ENCODE results near the gene HIBADH.
"Not testable (repeated sequence)": the region's sequence is repeated elsewhere in the genome, so short reads cannot be mapped to it uniquely, and the experiment has no call there.

The HIBADH gene

GRCh38 chr7:27533652-27534081 is 129.0 kb downstream of the HIBADH start:
- no peak for DNase-seq

- no peak for DNase-seq
Measured at GRCh38 chr7:27532314-27532713, 130.4 kb downstream of the HIBADH start.

- no peak for DNase-seq
Measured at GRCh38 chr7:27527348-27527714, 135.4 kb downstream of the HIBADH start.

DNA sequence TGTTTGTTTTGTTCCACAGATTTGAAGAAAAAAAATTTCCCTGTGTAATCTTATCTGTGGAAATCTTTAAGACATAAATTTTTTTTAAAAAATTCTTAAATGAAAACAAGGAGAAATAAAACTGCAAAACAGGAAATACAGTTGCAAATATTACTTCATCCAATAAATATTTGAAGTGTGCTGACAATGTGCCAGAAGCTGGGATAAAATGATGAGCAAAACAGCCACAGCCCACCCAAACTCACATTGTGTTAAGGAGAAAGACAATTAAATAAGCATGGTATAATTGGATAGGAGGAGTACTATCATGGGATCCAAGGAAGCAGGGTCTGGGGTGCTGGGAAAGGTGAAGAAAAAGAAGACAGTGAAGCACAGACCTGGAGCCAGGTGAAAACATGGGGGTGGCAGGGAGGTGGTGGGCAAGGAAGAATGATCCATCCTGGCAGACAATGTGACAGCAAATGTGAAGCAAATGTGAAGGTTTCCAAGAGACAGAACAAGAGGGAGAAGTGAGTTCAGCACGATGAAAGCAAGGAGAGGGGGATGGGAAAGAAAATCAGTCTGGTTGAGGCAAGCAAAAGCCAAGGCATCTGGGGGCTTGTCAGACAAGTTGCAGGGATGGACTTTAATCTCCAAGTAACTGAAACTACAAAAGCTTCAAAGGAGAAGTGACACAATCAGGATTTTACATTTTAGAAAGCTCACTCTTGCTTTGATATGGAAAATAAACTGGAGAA is 135.9 kb downstream of the HIBADH start:
- no peak for DNase-seq

DNA sequence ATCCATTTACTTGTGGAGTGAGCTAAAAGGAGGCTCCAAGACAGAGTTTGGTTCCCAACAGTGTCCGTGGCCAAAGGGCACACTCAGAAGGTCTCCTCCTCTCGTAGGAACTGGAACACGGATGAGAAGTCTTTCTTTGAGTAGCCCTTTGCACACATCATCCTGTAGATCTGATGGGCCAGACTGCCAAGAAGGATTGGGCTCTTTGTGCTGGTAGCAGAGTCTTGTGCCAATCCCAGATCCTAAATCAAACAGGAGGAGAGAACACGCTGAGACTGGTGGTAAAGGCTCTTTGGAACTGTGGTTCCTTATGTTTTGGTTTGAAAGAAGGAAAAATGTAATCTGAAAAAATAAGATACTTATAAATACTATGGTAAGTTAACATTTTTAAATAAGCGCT is 136.6 kb downstream of the HIBADH start:
- no peak for DNase-seq

- no peak for DNase-seq
Measured at GRCh38 chr7:27523321-27523720, 139.4 kb downstream of the HIBADH start.

DNA sequence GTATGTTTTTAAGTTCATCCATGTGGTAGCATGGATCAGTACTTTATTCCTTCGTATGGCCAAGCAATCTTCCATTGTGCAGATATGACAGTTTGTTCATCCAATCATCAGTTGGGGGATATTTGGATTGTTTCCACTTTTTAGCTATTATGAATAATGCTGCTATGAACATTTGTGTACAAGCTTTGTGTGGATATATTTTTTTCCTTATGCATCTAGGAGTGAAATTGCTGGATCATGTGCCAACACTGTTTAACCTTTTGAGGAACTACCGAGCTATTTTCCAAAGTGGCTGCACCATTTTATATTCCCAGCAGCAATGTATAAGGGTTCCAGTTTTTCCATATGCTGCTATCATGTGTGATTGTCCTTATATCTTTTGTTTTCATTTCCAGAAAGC is 140.1 kb downstream of the HIBADH start:
- DNase-seq: no peak

- DNase-seq: no peak
Measured at GRCh38 chr7:27520815-27521790, 141.6 kb downstream of the HIBADH start.

DNA sequence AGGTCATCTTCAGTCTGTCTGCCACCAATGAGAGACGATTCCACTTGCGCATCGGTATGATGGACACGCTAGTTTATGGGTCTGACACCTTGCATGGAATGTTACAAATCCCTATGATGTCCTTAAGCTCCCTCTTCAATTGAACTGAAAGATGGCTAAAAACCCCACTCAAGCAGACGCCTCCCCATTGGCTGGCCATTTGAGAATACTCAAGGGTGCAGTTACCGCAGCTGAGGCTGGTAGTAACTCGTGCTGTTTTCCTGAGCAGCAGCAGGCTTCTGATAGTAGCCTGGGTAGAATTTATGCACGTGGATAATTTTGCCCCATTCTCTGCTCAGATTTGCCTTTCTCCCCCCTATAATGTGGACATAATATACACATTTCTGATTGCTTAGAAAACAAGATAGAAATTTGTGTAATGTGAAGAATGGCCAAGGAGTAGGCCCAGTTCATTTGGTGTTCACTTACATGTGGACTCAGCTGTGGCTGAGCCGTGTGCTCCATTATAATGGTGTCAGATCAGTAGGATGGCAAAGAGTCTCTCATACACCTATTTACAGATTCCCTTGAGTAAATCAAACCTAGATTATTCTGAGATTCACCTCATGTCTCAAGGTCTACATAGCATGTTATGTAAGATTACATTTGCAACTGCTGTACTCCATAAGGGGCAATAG is 142.8 kb downstream of the HIBADH start:
- no peak for DNase-seq

- no peak for DNase-seq
Measured at GRCh38 chr7:27518561-27519350, 143.9 kb downstream of the HIBADH start.

- no peak for DNase-seq
Measured at GRCh38 chr7:27516421-27516820, 146.3 kb downstream of the HIBADH start.

GRCh38 chr7:27515933-27516332 is 146.8 kb downstream of the HIBADH start:
- no peak for DNase-seq

GRCh38 chr7:27514861-27515260 is 147.8 kb downstream of the HIBADH start:
- no peak for DNase-seq

DNA sequence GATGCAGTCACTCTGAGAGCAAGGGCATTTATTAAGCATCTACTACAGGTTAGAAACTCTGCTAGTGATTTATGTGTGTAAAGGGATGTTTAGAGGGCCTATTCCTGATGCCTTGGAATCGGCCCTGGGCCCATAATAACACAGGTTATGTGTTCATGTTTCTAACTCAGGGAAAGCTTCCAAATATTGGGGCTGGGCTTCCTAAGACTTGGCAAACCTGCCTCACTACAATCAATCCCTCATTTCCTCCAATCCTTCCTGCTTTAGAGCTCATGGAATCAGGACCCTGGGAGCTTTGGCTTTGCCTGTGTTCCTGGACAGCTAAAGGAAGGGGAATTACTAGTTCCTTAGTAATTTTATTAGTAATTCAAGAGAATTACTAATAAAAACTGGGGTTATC is 148.8 kb downstream of the HIBADH start:
- no peak for DNase-seq

GRCh38 chr7:27511370-27511769 is 151.3 kb downstream of the HIBADH start:
- DNase-seq: not testable (repeated sequence)

DNA sequence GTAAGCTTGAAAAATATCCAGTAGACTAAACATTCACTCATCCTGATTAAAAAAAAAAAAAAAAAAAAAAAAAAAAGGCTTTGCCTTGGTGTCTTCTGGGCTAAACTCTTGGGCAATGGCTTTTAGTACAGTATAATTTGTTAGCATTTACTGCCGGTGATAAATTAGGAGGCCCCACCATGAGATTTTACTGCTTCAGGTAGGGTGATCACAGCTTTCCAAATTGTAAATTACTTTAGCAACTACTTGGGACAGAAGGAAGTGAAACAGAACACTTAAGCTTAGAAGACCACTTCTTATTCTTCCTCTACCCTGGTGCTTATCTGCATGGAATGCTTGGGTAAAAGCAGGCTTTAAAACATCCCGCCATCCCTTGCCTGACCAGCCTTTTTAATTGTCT is 152.1 kb downstream of the HIBADH start:
- DNase-seq: no peak

DNA sequence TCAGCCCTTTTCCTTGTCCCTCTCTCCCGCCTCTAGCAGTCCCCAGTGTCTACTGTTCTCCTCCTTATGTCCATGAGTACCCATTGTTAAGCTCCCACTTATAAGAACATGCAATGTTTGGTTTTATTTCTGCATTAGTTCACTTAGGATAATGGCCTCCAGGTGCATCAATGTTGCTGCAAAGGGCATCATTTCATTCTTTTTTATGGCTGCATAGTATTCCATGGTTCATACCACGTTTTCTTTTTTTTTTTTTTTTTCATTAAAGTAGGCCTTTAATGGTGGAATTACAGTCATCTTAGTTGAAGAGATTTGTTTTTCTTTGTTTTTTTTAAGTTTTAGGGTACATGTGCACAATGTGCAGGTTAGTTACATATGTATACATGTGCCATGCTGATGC is 160.8 kb downstream of the HIBADH start:
- not testable (repeated sequence) for DNase-seq

- no peak for DNase-seq
Measured at GRCh38 chr7:27501001-27501400, 161.7 kb downstream of the HIBADH start.

GRCh38 chr7:27492224-27492623 is 170.5 kb downstream of the HIBADH start:
- DNase-seq: no peak

DNA sequence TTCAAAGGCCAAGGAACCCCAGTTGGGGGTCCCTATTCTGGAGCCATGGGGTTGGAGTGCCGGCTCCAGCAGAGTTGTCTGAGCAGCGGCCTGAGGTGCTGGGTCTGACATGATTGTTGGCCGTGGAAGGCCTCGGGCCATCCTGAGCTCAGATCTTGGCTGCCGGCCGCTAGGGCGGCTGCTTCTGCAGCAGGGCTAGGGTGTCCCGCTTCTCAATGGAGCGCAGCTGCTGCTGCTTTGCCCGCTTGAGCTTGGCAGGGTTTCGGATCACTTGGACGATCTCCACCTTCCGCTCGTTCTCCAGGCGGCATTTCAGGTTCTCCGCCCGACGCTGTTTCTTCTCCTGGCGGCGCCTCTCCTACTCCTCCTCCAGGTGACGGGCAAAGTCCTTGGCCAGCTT is 171.1 kb downstream of the HIBADH start:
- DNase-seq: no peak

DNA sequence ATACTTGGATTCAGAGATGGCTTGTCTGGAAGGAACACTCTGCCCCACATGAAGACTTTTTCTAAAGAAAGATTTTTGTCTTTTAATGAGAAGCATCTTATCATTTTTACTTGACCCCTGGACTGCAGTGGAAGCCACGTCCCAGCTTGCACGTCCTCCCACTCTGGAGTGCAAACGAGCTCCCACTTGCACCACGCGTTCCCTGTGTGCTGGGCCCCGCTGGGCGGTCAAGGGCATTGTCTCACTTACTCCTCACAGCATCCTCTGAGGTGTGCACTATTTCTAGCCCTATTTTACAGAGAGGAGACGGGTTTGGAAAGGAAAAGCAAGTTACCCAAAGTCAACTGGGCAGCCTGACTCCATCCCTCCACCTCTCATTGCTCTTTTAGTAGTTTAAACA is 175.2 kb downstream of the HIBADH start:
- no peak for DNase-seq

DNA sequence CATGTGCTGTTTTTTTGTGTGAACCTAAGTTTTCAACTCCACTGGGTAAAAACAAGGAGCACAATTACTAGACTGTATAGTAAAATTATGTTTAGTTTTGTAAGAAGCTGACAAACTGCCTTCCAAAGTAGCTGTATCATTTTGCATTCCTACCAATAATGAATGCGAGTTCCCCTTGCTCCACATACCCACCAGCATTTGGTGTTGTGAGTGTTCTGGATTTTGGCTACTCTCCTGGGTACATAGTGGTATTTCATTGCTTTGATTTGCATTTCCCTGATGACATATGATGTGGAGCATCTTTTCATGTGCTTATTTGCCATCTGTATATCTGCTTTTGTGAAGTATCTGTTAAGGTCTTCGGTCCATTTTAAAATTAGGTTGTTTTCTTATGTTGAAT is 178.2 kb downstream of the HIBADH start:
- DNase-seq: no peak

GRCh38 chr7:27482219-27482618 is 180.5 kb downstream of the HIBADH start:
- DNase-seq: no peak
